HL-60 (cell line): ENCODE measurements around the gene FOXL2NB.

Experiments used
- CTCF ChIP-seq: IDR thresholded peaks from one replicate; pipeline ENCODE4 v1.5.1; 2011; ENCODE audit warnings: low read length, control low read depth, inconsistent platforms; ENCODE audit not compliant: insufficient read depth
- GABPA ChIP-seq: IDR thresholded peaks from 2 replicates; pipeline ENCODE4 v1.6.1; 2012; ENCODE audit warnings: low read depth
- REST ChIP-seq: IDR thresholded peaks from 2 replicates; pipeline ENCODE4 v1.6.1; 2012; ENCODE audit warnings: low read depth; ENCODE audit not compliant: insufficient replicate concordance

GRCh38 chr3:138911621-138912020, 35.4 kb upstream of the FOXL2NB start:
- TF ChIP-seq GABPA (no peak), CTCF (no peak), REST (no peak)
